Hepatocyte (in vitro differentiated cells): Measurements from ENCODE around the gene BBS1.

Source experiments
- CTCF ChIP-seq: fragments of 200-600 bp; sonication (generic); IDR thresholded peaks from 2 replicates; pipeline ENCODE4 v1.5.1; 2016; ENCODE audit warnings: antibody characterized with exemption, mild to moderate bottlenecking; ENCODE audit not compliant: poor library complexity
- EZH2 ChIP-seq: fragments of 200-600 bp; sonication (generic); IDR thresholded peaks from 2 replicates; pipeline ENCODE4 v1.6.1; 2016; ENCODE audit warnings: antibody characterized with exemption, mild to moderate bottlenecking, borderline replicate concordance
- EZH2phosphoT487 ChIP-seq: fragments of 200-600 bp; sonication (generic); IDR thresholded peaks from one replicate; pipeline ENCODE4 v1.6.1; 2018; ENCODE audit warnings: antibody characterized with exemption, mild to moderate bottlenecking, low read depth, moderate library complexity; ENCODE audit not compliant: unreplicated experiment, severe bottlenecking

- TF ChIP-seq CTCF = no peak
- TF ChIP-seq EZH2phosphoT487 = no peak
- no peak for TF ChIP-seq EZH2
Observed at GRCh38 chr11:66557733-66558326, 47.4 kb downstream of the BBS1 start.
